Cortex of kidney (tissue), 1 donor: ENCODE results near the gene NHLRC2.
"Not testable (repeated sequence)": the region's sequence is repeated elsewhere in the genome, so short reads cannot be mapped to it uniquely, and the experiment has no call there.

Source experiments
- DNase-seq: peaks from one replicate; lab custom pipeline; 2025; lab: John Stamatoyannopoulos, UW

Gene NHLRC2

DNA sequence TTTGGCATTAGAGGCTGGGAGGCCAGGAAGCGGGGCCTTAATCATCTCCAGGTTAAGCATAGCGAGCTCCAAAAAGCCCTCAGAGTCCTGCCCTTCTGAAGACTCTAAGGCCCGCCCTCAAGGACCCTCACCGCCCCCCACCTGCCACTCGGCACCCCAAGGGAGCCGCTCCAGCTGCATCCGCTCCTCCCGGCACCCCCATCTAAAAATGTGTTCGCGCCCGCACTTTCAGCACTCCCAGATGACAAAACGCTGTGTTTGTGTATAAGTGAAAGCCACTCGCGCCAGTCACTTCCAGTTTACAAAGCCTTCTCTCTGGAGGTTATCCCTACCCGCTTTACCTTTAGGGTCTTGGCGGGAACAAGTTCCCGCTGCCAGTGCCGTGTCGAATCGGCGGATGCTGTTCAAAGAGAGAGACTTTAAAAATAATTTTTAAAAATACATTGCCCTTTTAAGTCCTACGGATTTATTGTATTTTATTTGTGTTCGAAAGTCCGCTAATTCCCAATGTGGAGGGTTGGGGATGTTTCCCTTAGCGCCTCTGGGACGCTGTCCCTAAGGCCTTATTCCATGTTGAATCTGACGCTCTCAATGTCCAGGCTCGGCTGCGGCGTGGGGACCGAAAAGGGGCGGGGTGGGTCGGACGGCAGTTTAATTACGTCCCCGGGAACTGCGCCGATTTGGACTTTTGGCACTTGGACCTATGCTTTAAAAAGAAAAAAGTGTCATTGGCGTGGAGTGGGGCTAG, at the start of gene NHLRC2, which contains the start of gene DCLRE1A:
Gene NHLRC2, plus strand, starts transcription at position 649 of the 748 bp plus-strand sequence. CDS start 212 bp downstream, outside the sequence.
Gene DCLRE1A, minus strand, starts transcription at position 70 of the 748 bp plus-strand sequence. CDS start 900 bp downstream, outside the sequence.
- no peak for DNase-seq

DNA sequence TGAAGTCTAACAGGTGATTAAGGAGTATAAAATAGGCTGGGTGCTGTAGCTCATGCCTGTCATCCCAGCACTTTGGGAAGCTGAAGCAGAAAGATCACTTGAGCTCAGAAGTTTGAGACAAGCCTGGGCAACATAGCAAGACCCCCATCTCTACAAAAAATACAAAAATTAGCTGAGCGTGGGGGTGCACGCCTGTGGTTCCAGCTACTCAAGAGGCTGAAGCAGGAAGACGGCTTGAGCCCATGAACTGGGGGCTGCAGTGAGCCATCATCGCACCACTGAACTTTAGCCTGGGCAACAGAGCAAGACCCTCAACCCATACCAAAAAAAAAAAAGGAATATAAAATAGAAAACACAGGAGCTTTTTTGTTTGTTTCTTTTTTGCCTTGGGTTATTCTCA, 48.0 kb upstream of the NHLRC2 start:
- DNase-seq = no peak

DNA sequence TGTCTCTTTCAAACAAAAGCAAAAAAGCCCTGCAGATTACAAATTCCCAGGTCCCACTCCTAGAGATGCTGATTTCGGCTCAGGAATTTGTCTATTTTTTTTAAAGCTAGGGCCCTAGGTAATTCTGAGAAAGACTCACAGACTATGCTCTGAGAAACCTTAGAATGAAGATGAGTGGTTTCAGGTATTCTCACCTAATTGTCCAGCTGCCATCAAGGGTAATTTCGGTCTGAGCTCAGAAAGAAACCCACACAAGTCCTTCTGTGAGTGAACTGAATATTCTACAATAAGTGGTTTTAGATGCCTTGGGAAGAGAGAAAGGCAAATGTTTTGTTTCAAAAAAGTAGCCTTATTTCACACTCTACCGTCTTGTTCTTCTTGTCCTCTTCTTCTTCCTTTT, 46.3 kb upstream of the NHLRC2 start:
- DNase-seq = no peak

DNA sequence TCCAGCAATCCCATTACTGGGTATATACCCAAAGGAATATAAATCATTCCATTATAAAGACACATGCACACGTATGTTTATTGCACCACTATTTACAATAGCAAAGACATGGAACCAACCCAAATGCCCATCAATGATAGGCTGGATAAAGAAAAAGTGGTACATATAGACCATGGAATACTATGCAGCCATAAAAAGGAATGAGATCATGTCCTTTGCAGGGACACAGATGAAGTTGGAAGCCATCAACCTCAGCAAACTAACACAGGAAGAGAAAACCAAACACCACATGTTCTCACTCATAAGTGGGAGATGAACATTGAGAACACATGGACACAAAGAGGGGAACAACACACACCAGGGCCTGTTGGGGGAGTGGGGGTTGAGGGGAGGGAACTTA, 39.8 kb upstream of the NHLRC2 start:
- DNase-seq = not testable (repeated sequence)

- DNase-seq = no peak
Measured at GRCh38 chr10:113819989-113820388, 34.5 kb upstream of the NHLRC2 start.

DNA sequence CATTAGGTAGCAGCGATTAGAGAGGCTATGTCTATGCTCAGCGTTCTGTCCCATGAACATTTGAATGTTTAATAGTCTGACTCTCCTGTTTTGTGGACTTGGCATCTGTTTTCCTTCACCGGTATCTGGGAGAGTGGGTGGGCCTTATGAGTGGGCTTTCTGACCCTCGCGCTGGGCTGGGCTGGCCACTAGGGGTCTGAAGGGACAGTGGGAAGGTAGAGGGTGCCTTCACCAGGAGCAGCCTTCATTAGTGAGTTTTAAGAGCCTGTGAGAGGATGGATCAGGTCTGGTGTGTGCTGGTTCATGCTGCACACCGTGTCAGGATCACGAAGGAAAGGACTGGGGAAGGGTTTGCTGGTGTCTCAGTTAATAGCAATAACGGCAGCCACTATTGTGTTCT, 34.0 kb upstream of the NHLRC2 start:
- no peak for DNase-seq

GRCh38 chr10:113821306-113821705, 33.2 kb upstream of the NHLRC2 start:
- not testable (repeated sequence) for DNase-seq

DNA sequence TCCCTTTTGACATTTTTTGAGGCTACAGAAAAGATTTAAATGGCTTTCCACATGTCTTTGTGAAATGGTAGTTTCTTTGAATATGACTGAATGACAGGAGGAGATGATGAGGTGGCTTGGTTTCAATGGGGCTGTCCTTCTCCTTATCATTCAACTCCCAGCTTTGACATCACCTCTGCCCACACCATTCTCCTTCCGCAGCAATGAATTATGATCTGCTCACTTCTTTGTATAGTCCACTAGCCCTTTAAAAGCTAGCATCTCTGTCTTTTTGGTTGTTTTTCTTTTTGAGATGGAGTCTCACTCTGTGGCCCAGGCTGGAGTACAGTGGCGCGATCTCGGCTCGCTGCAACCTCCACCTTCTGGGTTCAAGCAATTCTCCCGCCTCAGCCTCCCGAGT, 32.3 kb upstream of the NHLRC2 start:
- no peak for DNase-seq

DNA sequence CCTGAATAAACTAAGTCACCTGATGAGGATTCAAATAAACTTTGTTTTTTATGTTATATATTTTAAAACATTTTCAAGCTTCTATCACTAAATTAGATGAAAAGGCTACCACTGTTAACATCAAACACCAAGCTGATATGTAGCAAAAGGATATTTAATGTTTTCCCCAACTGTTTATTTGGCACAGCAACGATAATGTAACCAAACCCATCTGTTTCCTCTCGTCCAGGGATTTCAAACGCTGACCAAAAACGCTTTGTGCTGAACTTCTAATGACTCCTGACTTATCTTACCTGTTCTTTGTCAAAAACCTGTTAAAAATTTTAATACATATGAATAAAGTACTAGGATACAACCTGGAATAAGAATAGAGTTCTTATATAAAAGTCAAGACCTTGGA, 31.1 kb upstream of the NHLRC2 start:
- no peak for DNase-seq

GRCh38 chr10:113825791-113826190, 28.7 kb upstream of the NHLRC2 start:
- DNase-seq = no peak

DNA sequence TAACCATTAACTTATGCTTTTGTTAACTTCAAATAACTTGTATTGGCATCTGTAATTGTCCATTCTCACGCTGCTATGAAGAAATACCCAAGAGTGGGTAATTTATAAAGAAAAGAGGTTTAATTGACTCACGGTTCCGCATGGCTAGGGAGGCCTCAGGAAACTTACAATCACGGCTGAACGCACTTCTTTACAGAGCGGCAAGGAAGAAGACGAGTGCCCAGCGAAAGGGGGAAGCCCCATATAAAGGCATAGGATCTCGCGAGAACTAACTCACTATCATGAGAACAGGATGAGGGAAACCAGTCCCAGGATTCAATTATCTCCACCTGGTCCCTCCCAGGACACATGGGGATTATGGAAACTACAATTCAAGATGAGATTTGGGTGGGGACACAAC, 25.9 kb upstream of the NHLRC2 start:
- DNase-seq = not testable (repeated sequence)

GRCh38 chr10:113842171-113842570, 12.3 kb upstream of the NHLRC2 start:
- DNase-seq = no peak

- DNase-seq = no peak
Measured at GRCh38 chr10:113843972-113844485, 10.4 kb upstream of the NHLRC2 start.

DNA sequence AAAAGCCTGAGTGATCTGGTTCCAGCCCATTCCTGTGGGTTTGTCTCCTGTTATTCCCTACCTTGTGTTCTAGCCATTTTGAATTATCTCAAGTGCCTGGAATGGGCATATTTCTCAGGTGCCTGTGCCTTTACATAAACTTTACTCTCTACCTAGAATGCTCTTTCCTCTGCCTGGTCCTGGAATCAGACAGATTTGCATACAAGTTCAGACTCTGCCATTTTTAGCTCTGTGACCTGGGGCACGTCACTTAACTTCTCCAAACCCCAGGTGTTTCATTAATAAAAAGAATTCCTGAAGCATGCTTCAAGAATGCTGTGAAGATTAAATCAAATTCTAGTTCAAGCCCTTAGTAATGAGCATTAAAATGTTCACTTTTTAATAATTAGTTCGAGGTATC, 8.4 kb upstream of the NHLRC2 start:
- no peak for DNase-seq

DNA sequence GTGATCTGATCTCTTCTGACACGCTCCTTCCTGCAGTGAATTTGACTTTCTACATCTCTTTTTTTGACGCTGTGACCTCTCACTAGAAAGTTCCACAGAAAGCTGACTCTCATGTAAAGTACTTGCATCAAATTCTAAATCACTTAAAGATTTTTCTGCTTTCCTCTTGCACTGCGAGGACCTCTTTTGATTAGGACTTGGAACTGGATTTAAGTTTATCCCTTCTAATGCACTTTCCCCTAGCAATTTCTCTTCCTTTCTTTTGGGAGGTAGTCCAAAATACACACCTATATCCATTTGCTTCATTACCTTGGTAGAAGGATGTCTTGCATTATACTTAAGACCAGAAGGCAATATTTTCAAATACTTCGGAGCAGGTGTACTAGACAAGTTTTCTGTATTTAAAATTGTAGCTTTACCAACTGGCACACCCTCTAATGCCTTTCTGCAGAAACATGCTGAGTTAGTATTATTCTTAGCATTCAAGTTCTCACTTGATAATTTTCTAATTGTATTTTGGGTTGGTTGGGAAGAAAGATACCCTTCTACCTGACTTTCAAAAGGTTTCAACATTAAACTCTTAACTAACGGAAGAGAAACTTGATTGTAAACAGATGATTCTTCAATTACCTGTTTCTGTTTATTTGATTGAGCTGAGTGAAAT, 5.2 kb upstream of the NHLRC2 start:
- no peak for DNase-seq

DNA sequence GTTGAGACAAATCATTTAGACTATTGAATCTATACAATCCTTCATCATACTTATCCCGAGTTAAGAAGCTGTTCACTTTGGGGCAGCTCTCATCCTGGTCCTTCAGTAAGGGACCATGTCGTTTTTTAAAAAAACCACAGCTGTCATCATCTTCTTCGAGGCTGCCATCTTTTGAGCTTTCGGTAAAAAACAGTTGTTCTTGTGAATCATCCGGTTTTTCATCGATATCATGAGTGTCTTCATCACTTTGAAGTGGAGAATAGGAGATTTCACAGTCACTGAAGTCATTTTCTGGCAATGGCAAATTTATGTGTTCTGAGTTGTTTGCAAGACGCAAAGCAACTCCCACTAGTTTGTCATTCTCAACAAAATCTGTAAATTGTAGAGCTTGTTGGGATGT, 4.5 kb upstream of the NHLRC2 start:
- DNase-seq = no peak

GRCh38 chr10:113853578-113854012, 866 bp upstream of the NHLRC2 start:
- no peak for DNase-seq

DNA sequence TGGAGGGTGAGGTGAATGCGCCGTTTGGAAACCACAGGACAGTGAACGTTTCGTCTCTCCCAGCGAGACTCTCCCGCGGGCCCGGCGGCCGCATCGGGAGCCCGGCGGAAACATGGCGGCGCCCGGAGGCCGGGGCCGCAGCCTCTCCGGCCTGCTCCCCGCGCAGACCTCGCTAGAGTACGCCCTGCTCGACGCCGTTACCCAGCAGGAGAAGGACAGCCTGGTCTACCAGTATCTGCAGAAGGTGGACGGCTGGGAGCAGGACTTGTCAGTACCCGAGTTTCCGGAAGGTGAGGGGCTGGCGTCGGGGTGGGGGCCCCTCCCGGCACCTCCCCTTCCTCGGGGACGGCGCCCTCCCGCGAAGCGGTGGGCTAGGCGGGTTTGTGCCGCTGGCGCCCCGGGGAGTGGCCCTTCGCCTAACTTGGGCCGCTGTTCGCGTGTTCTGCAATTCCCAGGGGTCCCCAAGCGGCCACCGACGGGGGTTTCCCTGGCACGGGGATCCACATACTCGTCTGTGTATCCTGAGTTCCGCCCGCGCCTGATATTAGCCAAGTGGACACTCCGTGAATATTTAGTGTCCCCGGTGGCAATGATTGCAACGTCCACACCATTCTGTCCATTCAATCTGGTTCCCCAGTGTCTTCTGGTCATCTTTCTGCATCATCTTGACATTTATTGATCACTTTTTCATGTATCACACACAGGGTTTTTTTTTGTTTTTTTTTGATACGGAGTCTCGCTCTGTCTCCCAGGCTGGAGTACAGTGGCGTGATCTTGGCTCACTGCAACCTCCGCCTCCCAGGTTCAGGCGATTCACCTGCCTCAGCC, 514 bp downstream of the NHLRC2 start:
- DNase-seq = peak; percentile 18

DNA sequence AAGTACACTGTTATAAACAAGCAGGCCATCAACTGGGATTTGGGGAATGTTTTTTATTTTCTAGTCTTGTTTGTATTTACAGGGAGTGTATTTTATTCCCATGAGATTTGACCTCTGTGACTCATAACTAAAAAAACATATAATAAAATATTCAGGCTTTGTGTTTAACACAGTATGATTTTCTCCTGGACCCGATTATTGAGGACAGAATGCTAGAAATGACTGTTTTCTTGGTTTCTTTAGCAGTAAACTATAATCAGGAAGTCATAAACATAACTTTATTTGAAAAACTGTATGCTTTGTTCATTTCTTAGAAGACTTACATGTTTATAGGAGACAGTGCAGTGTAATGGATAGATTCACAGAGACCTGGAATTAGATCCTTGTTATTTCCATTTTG, 2.1 kb downstream of the NHLRC2 start:
- DNase-seq = no peak

- DNase-seq = no peak
Measured at GRCh38 chr10:113857210-113857609, 2.7 kb downstream of the NHLRC2 start.

GRCh38 chr10:113858541-113858940, 4.1 kb downstream of the NHLRC2 start:
- DNase-seq = no peak

- no peak for DNase-seq
Measured at GRCh38 chr10:113859261-113859660, 4.8 kb downstream of the NHLRC2 start.
